ENCODE measurements around the gene MS4A4E.
"Not testable (repeated sequence)": the region's sequence is repeated elsewhere in the genome, so short reads cannot be mapped to it uniquely, and the experiment has no call there.

Gene MS4A4E

DNA sequence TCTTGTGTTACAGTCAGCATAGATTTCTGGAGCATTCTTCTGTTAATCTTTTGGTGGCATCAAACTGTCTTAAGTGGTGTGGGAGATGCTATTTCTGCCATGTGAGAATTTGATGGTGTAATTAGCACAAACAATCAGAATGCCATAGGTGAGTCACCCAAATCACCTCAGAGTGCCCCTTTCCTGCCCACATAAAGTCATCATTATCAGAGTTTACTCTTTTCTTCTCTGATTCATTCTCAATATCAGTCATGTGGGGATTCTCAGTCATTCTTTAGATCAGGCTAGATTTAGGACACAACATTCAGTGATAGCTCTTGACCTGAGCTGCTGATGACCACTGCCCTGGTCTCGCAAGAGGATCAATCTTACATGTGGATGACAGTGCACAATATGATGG, 36.3 kb downstream of the MS4A4E start:
- no peak overlapping the region for H3K4me3 Mint-ChIP-seq
- no peaks in the 10 kb centered on the region for H3K36me3 Mint-ChIP-seq (ENCODE audit: low read depth)
- H3K27me3 Mint-ChIP-seq: peaks cover 63% of the 10 kb centered on the region
- peaks cover 2% of the 10 kb centered on the region for H3K9me3 Mint-ChIP-seq
- no peak for DNase-seq
- peaks cover 28% of the 10 kb centered on the region for H3K4me1 Mint-ChIP-seq (ENCODE audit: low read depth)
- no peak overlapping the region for H3K27ac Mint-ChIP-seq

DNA sequence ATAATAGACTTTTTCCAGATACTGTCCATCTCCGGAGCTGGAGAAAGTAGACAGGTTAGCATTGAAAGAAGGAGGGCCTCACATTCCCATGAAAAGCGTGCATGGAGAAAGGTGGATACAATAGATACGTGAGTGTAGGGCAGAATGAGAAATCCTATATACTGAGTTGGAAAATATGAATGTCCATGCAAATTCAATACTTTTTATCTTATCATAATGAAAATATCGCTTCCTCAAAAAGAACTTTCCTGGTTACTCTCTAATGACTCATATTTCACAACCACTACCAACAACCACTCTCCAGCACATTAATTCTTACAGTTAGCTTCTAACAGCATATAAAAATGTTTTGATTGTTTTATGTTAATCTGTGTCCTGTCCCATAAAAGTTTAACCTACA, 38.0 kb downstream of the MS4A4E start:
- DNase-seq: no peak
- Mint-ChIP-seq H3K27ac (no peak overlapping the region), H3K4me3 (no peak overlapping the region), H3K4me1 (ENCODE audit: low read depth) (peaks cover 28% of the 10 kb centered on the region), H3K9me3 (peaks cover 2% of the 10 kb centered on the region), H3K36me3 (ENCODE audit: low read depth) (no peaks in the 10 kb centered on the region), H3K27me3 (peaks cover 52% of the 10 kb centered on the region)

DNA sequence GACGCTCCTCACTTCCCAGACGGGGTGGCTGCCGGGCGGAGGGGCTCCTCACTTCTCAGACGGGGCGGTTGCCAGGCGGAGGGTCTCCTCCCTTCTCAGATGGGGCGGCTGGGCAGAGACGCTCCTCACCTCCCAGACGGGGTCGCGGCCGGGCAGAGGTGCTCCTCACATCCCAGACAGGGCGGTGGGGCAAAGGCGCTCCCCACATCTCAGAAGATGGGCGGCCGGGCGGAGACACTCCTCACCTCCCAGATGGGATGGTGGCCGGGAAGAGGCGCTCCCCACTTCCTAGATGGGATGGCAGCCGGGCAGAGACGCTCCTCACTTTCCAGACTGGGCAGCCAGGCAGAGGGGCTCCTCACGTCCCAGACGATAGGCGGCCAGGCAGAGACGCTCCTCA, 41.6 kb downstream of the MS4A4E start:
- Mint-ChIP-seq H3K4me1 (ENCODE audit: low read depth) (peaks cover 18% of the 10 kb centered on the region), H3K27me3 (peaks cover 37% of the 10 kb centered on the region)
- not testable (repeated sequence) for H3K27ac Mint-ChIP-seq; H3K9me3 Mint-ChIP-seq; DNase-seq; H3K4me3 Mint-ChIP-seq; H3K36me3 Mint-ChIP-seq (ENCODE audit: low read depth)

DNA sequence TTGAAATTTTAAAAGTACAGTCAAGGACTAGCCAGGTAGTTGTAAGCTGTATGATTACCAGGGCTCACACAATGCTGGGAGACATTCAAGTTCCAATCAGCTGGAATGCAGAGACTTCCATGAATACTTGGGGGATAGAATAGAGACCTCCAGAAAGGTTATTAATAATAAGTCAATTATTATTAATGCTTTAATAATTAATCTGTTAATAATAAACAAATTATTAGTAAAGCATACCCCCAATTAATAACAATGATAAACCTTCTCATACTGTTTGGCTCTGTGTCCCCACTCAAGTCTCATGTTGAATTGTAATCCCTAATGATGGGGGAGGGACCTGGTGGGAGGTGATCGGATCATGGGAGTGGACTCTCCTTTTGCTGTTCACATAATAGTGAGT, 45.5 kb downstream of the MS4A4E start:
- Mint-ChIP-seq H3K4me1 (ENCODE audit: low read depth) (peaks cover 13% of the 10 kb centered on the region), H3K27me3 (peaks cover 42% of the 10 kb centered on the region), H3K9me3 (peaks cover 4% of the 10 kb centered on the region), H3K4me3 (no peak overlapping the region), H3K27ac (no peak overlapping the region), H3K36me3 (ENCODE audit: low read depth) (no peaks in the 10 kb centered on the region)
- no peak for DNase-seq

DNA sequence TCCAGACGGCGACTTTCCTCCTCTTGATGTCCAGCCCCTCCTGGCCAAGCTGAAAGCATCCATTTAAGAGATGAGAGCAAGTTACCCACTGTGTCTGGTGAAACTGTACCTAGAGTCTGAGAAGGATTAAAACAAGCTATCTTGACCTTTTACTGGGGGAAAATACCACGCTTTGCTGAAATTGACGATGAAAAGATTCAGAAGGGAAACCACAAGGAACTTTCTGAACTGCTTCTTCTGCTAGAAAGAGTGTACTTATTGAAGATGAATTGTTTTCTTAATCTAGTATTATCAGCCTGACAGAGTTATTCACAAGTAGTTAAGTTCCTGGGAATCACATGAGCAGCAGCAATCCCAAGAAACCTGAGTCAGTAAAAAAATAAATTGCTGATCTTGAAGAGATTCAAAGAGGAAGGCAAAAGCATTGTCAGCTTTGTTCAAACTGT, 47.0 kb downstream of the MS4A4E start:
- Mint-ChIP-seq H3K4me1 (ENCODE audit: low read depth) (peaks cover 13% of the 10 kb centered on the region), H3K9me3 (peaks cover 2% of the 10 kb centered on the region), H3K27me3 (peaks cover 36% of the 10 kb centered on the region), H3K4me3 (no peak overlapping the region), H3K36me3 (ENCODE audit: low read depth) (no peaks in the 10 kb centered on the region), H3K27ac (no peak overlapping the region)
- no peak for DNase-seq

DNA sequence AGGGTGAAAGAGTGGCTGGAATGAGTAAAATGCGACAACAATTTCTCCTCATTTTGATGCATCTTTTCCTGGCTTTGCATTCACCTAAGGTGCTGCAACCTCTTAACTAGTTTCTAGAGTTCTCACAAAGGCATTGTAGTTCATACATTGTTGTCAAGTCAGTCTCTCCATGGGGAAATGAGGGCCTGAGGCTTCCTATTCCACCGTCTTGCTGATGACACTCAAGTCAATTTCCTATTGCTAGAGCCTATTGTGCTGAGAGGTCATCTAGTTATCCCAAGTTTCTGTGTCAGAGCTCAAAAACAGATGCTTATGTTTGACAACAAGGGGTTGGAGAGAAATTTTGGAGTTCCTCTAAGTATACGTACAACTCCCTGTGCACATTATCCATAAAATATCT, 48.4 kb downstream of the MS4A4E start:
- DNase-seq: no peak
- Mint-ChIP-seq H3K27ac (no peak overlapping the region), H3K9me3 (peaks cover 2% of the 10 kb centered on the region), H3K27me3 (peaks cover 36% of the 10 kb centered on the region), H3K4me1 (ENCODE audit: low read depth) (peaks cover 13% of the 10 kb centered on the region), H3K4me3 (no peak overlapping the region), H3K36me3 (ENCODE audit: low read depth) (no peaks in the 10 kb centered on the region)

DNA sequence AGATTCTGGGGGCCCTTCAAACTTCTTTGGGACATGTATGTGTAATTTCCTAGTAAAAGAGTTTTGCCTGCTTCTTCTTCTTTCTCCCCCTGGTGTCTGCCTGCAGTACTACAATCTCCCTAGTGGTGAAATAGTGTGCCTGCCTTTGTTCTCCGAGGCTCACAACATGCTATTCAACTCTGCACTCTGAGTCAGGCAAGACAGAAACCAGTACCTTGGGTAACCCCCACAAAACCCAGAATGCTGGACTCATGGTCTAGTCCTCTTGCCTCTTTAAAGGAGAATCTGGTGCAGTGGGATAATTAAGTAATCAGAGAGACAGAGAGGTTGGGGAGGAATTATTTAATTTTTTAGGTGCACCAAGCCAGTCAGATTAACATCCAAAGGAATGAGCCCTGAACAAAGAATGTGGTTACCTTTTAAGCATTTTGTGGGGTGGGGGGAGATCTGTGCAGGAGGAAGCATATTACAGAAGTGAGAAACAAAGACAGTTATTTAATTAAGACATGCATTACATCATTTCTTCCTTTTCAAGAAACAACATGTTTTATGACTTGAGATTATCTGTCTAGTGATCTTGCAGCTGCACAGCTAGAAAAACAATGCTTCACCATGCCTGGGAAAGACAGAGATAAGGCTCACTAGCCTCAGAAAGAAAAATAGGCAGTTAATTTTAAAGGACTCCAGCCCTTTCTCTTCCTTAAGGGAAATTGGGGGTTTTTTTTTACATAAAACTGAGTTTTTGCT, 49.1 kb downstream of the MS4A4E start:
- H3K4me3 Mint-ChIP-seq: no peak overlapping the region
- H3K36me3 Mint-ChIP-seq (ENCODE audit: low read depth): no peaks in the 10 kb centered on the region
- peaks cover 35% of the 10 kb centered on the region for H3K27me3 Mint-ChIP-seq
- H3K4me1 Mint-ChIP-seq (ENCODE audit: low read depth): peaks cover 13% of the 10 kb centered on the region
- peaks cover 2% of the 10 kb centered on the region for H3K9me3 Mint-ChIP-seq
- peak overlapping the region; percentile 4 for H3K27ac Mint-ChIP-seq
- DNase-seq: peak; percentile 40

DNA sequence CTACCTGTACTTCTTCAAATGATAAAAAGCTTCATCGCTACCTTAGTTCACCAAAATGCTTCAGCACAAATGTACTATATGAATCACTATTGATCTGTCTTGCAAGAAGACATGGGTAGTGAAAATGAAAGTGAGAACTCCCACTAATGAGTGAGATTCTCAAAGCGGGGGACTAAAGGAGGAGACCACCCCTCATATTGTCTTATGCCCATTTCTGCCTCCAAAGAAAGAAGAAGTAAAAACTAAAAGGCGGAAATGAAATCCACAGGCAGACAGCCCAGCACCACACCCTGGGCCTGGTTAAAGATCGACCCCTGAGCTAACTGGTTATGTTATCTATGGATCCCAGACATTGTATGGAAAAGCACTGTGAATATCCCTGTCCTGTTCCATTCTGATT, 50.4 kb downstream of the MS4A4E start:
- H3K36me3 Mint-ChIP-seq (ENCODE audit: low read depth); H3K4me3 Mint-ChIP-seq; DNase-seq; H3K27ac Mint-ChIP-seq; H3K9me3 Mint-ChIP-seq: not testable (repeated sequence)
- H3K27me3 Mint-ChIP-seq: peaks cover 27% of the 10 kb centered on the region
- H3K4me1 Mint-ChIP-seq (ENCODE audit: low read depth): peaks cover 13% of the 10 kb centered on the region

DNA sequence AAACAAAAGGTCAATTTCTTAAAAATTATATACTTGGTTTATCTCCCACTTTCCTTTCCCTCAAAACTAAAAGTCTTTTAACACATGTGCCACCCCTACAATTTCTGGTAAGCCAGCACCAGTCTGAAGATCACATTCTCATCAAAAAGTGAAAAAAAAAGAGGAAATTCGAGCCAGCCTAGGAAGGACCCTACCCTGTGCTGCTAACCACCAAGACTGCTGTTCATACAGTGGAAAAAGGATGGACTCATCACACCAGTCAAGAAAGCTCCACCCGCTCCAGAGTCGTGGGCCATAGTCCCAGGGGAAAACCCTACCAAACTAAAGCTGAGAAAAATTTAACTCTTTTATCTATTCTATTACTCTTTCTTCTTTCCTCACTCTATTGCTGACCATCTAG, 54.5 kb downstream of the MS4A4E start:
- not testable (repeated sequence) for H3K4me3 Mint-ChIP-seq, H3K9me3 Mint-ChIP-seq

DNA sequence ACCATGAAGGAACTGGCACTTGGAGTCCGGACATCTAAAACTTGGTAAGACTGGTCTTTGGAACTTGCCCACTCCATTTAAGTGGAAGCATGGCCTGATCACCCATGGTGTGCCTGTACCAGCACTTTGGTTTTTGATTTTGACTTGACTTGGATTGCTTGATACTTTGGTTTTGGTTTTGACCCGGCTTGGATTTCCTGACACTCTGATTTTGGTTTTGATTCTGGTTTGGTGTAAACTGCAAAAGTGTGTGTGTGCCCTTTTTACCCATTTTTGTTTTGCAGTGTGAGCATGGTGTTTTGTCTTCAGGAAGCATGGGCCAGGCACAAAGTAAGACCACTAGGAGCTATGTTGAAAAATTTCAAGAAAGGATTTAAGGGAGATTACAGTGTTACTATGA, 56.8 kb downstream of the MS4A4E start:
- H3K4me1 Mint-ChIP-seq (ENCODE audit: low read depth); H3K27ac Mint-ChIP-seq; H3K4me3 Mint-ChIP-seq; H3K36me3 Mint-ChIP-seq (ENCODE audit: low read depth); H3K9me3 Mint-ChIP-seq; DNase-seq: not testable (repeated sequence)
- H3K27me3 Mint-ChIP-seq: peaks cover 30% of the 10 kb centered on the region

More for the DNA sequence above, 54.5 kb downstream of the MS4A4E start:
- H3K27me3 Mint-ChIP-seq: peaks cover 21% of the 10 kb centered on the region
- not testable (repeated sequence) for H3K4me1 Mint-ChIP-seq (ENCODE audit: low read depth); H3K36me3 Mint-ChIP-seq (ENCODE audit: low read depth); DNase-seq; H3K27ac Mint-ChIP-seq

DNA sequence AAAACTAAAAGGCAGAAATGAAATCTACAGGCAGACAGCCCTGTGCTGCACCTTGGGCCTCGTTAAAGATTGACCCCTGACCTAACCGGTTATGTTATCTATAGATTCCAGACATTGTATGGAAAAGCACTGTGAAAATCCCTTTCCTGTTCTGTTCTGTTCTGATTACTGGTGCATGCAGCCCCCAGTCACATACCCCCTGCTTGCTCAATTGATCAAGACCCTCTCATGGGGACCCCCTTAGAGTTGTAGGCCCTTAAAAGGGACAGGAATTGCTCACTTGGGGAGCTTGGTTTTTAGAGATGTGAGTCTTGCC, 57.5 kb downstream of the MS4A4E start:
- not testable (repeated sequence) for H3K9me3 Mint-ChIP-seq; H3K4me3 Mint-ChIP-seq; H3K4me1 Mint-ChIP-seq (ENCODE audit: low read depth); H3K36me3 Mint-ChIP-seq (ENCODE audit: low read depth); H3K27ac Mint-ChIP-seq; DNase-seq
- peaks cover 36% of the 10 kb centered on the region for H3K27me3 Mint-ChIP-seq

DNA sequence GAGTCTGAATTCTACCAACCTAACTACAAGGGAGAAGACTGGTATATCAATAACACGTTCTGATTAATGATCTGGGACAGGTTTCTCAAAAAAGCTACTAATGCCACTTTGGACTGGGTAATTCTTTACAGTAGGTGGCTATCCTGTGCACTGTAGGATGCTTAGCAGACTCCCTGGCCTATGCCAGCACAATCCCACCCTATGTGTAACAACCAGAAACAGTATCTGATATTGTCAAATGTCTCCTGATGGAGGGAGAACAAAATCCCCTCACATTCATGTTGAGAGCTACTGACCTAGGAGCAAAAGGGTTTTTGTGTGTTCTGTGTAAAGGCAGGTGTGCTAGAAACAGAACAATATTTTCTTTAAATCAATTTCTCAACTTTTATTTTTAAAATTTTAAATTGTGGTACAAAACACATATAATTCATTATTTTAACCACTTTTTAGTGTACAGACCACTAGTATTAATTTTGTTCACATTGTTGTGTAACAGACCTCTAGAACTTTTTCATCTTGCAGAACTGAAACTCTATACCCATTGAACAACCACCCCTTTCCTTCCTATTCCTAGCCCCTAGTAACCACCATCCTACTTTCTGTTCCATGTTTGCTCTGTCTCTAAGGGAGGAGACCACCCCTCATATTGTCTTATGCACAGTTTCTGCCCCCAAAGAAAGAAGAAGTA, 58.0 kb downstream of the MS4A4E start:
- H3K27ac Mint-ChIP-seq: no peak overlapping the region
- H3K27me3 Mint-ChIP-seq: peaks cover 41% of the 10 kb centered on the region
- H3K4me1 Mint-ChIP-seq (ENCODE audit: low read depth): no peaks in the 10 kb centered on the region
- DNase-seq: no peak
- no peaks in the 10 kb centered on the region for H3K36me3 Mint-ChIP-seq (ENCODE audit: low read depth)
- H3K9me3 Mint-ChIP-seq: peaks cover 4% of the 10 kb centered on the region
- no peak overlapping the region for H3K4me3 Mint-ChIP-seq

DNA sequence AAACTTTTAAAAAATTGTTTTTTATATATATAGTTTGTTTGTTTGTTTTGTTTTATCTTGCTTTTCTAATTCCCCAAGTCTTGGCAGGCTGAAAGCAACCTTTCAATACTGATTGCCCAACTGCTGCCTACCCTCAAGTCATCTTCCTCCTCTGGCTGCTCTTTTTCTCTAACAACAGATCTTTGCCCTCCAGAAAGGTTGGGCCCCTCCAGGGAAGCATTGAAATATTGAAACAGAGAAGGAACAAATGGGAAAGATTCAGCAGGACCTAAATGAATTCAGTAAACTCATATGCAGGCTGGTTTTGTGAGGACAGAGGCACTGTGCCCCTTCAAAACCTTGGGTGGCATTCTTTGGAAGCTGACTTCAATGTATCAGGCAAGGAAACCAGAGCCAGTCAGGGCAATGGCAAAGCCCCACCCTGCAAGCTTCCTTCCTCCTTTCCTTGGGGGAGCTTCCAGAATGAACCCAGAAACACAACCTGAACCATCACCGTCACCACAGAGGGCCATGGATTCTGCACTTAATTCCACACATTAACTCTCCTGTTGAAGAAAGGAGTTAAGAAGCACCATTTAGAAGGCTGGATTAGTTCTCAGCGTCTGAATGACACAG, 59.2 kb downstream of the MS4A4E start:
- Mint-ChIP-seq H3K27ac (no peak overlapping the region), H3K9me3 (peaks cover 4% of the 10 kb centered on the region), H3K4me1 (ENCODE audit: low read depth) (no peaks in the 10 kb centered on the region), H3K4me3 (no peak overlapping the region), H3K36me3 (ENCODE audit: low read depth) (no peaks in the 10 kb centered on the region), H3K27me3 (peaks cover 52% of the 10 kb centered on the region)
- no peak for DNase-seq

DNA sequence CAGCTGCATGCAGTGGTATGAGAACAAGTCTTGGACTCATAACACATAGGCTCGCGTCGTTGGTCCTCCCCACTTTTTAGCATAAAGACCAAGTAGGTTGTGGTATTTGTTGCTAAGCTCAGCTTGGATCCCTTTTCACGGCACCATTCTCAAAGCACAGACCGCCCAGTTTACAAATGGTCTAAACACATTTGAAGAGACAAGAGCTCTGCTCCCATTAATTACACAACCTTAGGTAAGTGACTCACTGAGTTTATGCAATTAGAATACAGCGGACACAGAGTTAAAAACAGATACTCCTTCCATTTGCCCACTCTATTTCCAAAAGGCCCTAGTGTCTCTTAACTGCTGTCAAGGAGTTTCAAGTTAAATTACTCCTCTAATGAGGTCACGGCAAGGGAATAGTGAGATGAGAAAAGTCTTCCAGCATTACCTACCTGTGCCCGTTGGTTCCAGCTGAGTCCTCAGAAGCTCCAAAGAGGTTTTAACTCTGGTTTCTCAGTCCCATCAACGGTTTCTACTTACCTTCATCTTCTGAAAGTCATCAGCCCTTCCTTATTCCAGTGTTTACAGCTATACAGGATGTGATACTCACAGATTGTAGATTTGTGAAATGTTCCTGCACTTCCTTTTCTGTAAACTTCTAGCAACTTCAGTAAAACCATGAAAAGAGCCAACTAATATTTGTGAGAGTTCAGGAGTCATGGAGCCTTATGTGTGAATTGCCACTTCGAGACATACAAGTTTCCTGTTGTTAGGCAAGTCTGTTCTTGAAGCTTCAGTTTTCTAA, 60.2 kb downstream of the MS4A4E start, which contains the start of gene MS4A6A:
TSS of gene MS4A6A (minus strand) at position 543 of the 790 bp plus-strand sequence. CDS start 1,356 bp downstream, outside the sequence.
- DNase-seq: no peak
- Mint-ChIP-seq H3K4me3 (no peak within 1 kb of the TSS), H3K36me3 (ENCODE audit: low read depth) (no peaks in the 10 kb centered on the region)

More for the DNA sequence above, 60.2 kb downstream of the MS4A4E start, which contains the start of gene MS4A6A:
- Mint-ChIP-seq H3K27ac (no peak within 1 kb of the TSS), H3K4me1 (ENCODE audit: low read depth) (no peaks in the 10 kb centered on the region), H3K9me3 (peaks cover 4% of the 10 kb centered on the region), H3K27me3 (peaks cover 54% of the 10 kb centered on the region)
